SK-N-SH (cell line): ENCODE measurements around the gene IL17RB. TPM values are rescaled to one million over a fixed set of nuclear protein-coding genes. Genes with fewer than 3 reads are reported as not detected.

Experiments used
- CTCF ChIA-PET: fragments of 300-600, 350-600 bp; formaldehyde crosslinking; extraction: SDS; loops from one replicate; lab custom pipeline; 2021; lab: Yijun Ruan, JAX
- POLR2A ChIA-PET: fragments of 350-600 bp; sonication (Branson Sonifier 250); formaldehyde crosslinking; extraction: SDS; loops from one replicate; lab custom pipeline; 2020; ENCODE audit warnings: antibody characterized with exemption, inconsistent platforms; lab: Yijun Ruan, JAX
- DNase-seq: peaks from one replicate; pipeline ENCODE4 v3.0.0; 2012
- H2AFZ ChIP-seq: fragments of 200-600 bp; sonication (generic); 2 replicates; pipeline ENCODE4 v1.8.1; 2016; ENCODE audit warnings: antibody characterized with exemption, mild to moderate bottlenecking, low read depth
- H3F3A ChIP-seq: fragments of 200-600 bp; sonication (generic); replicated peaks from 2 replicates; pipeline ENCODE3; 2016; ENCODE audit warnings: antibody characterized with exemption, mild to moderate bottlenecking; ENCODE audit not compliant: insufficient read depth
- H3K27ac ChIP-seq, 2 experiments: fragments of 200-500 bp in 1 of 2; fragments of 200-600 bp in 1 of 2; sonication (Bioruptor generic) in 1 of 2; sonication (generic), shearing (Covaris generic) in 1 of 2; 2 replicates each; pipeline versions ENCODE4 v1.5.1 to v1.6.1; 2014 to 2016; ENCODE audit warnings: low read depth in 2 of 2, inconsistent platforms in 1 of 2, low read length in 1 of 2, mild to moderate bottlenecking in 1 of 2, mixed read lengths in 1 of 2
- H3K27me3 ChIP-seq: fragments of 200-600 bp; sonication (generic), shearing (Covaris generic); 2 replicates; pipeline ENCODE4 v1.6.1; 2016; ENCODE audit warnings: mixed run types; ENCODE audit not compliant: insufficient read depth
- H3K36me3 ChIP-seq, 2 experiments: fragments of 200-500 bp in 1 of 2; fragments of 200-600 bp in 1 of 2; sonication (Bioruptor generic) in 1 of 2; sonication (generic) in 1 of 2; replicated peaks in 1 of 2; 2 replicates each; pipeline versions ENCODE3 to v1.5.1; 2014 to 2016; ENCODE audit warnings: low read length in 1 of 2, mild to moderate bottlenecking in 1 of 2; ENCODE audit not compliant: insufficient read depth in 2 of 2, control insufficient read depth in 1 of 2
- H3K4me1 ChIP-seq, 2 experiments: fragments of 200-500 bp in 1 of 2; fragments of 200-600 bp in 1 of 2; sonication (Bioruptor generic) in 1 of 2; sonication (generic), shearing (Covaris generic) in 1 of 2; 2 replicates each; pipeline versions ENCODE4 v1.5.1 to v1.6.1; 2014 to 2016; ENCODE audit warnings: low read depth in 1 of 2, low read length in 1 of 2, mixed run types in 1 of 2; ENCODE audit not compliant: insufficient read depth in 2 of 2, control insufficient read depth in 1 of 2
- H3K4me2 ChIP-seq: fragments of 200-600 bp; sonication (generic), shearing (Covaris generic); 2 replicates; pipeline ENCODE4 v1.6.1; 2017; ENCODE audit warnings: mixed run types
- H3K4me3 ChIP-seq, 2 experiments: fragments of 200-500 bp in 1 of 2; fragments of 200-600 bp in 1 of 2; sonication (Bioruptor generic) in 1 of 2; sonication (generic), shearing (Covaris generic) in 1 of 2; 2 replicates each; pipeline versions ENCODE4 v1.5.1 to v1.8.1; 2014 to 2016; ENCODE audit warnings: low read depth in 2 of 2, inconsistent platforms in 1 of 2, low read length in 1 of 2, mild to moderate bottlenecking in 1 of 2, mixed read lengths in 1 of 2, moderate library complexity in 1 of 2
- H3K79me2 ChIP-seq: fragments of 200-600 bp; sonication (generic); 2 replicates; pipeline ENCODE4 v1.8.1; 2017; ENCODE audit warnings: mild to moderate bottlenecking; ENCODE audit not compliant: insufficient read depth
- H3K9ac ChIP-seq: fragments of 200-600 bp; sonication (generic); 2 replicates; pipeline ENCODE4 v1.6.1; 2017; ENCODE audit warnings: mixed run types
- H3K9me2 ChIP-seq: fragments of 200-600 bp; sonication (generic); 2 replicates; pipeline ENCODE4 v1.6.1; 2017; ENCODE audit warnings: mixed run types
- H3K9me3 ChIP-seq: fragments of 200-600 bp; sonication (generic); 2 replicates; pipeline ENCODE4 v1.6.1; 2017; ENCODE audit warnings: mixed run types, mild to moderate bottlenecking, moderate library complexity
- H4K20me1 ChIP-seq: fragments of 200-600 bp; sonication (generic); 2 replicates; pipeline ENCODE4 v1.6.1; 2017; ENCODE audit warnings: mild to moderate bottlenecking, mixed run types; ENCODE audit not compliant: insufficient read depth
- CHD2 ChIP-seq: fragments of 150-350 bp; IDR thresholded peaks from 2 replicates; pipeline ENCODE4 v1.6.1; 2018; ENCODE audit warnings: low read length; ENCODE audit not compliant: partially characterized antibody
- ELF1 ChIP-seq: IDR thresholded peaks from 2 replicates; pipeline ENCODE4 v1.4.0; 2012
- FOSL2 ChIP-seq: IDR thresholded peaks from 2 replicates; pipeline ENCODE4 v1.4.0; 2012; ENCODE audit warnings: low read depth, mild to moderate bottlenecking, moderate library complexity, borderline replicate concordance
- FOXJ3 ChIP-seq: sonication (generic); formaldehyde crosslinking; IDR thresholded peaks from 2 replicates; pipeline ENCODE4 v1.5.1; 2020; ENCODE audit warnings: mild to moderate bottlenecking, missing genetic modification reagents
- GABPA ChIP-seq: IDR thresholded peaks from 2 replicates; pipeline ENCODE4 v1.4.0; 2012; ENCODE audit warnings: low read depth, mild to moderate bottlenecking
- GATA2 ChIP-seq: sonication (generic); formaldehyde crosslinking; IDR thresholded peaks from 2 replicates; pipeline ENCODE4 v1.5.0; 2020; ENCODE audit warnings: mild to moderate bottlenecking, missing genetic modification reagents
- IRF3 ChIP-seq: fragments of 150-350 bp; IDR thresholded peaks from 2 replicates; pipeline ENCODE4 v1.6.1; 2016; ENCODE audit warnings: mild to moderate bottlenecking, low read depth, low read length
- MEF2A ChIP-seq: IDR thresholded peaks from 2 replicates; pipeline ENCODE4 v1.4.0; 2012; ENCODE audit warnings: low read depth, borderline replicate concordance
- NFIC ChIP-seq: IDR thresholded peaks from 2 replicates; pipeline ENCODE4 v1.4.0; 2012; ENCODE audit warnings: borderline replicate concordance
- NRF1 ChIP-seq: IDR thresholded peaks from 2 replicates; pipeline ENCODE4 v1.6.1; 2012; ENCODE audit warnings: low read depth, mild to moderate bottlenecking, low read length
- POLR2AphosphoS5 ChIP-seq: IDR thresholded peaks from 2 replicates; pipeline ENCODE4 v1.6.1; 2012; ENCODE audit warnings: low read depth, low read length
- RAD21 ChIP-seq: IDR thresholded peaks from 2 replicates; pipeline ENCODE4 v1.6.1; 2012; ENCODE audit warnings: mild to moderate bottlenecking, low read length
- REST ChIP-seq: IDR thresholded peaks from 2 replicates; pipeline ENCODE4 v1.6.1; 2012; ENCODE audit warnings: mild to moderate bottlenecking, low read depth, low read length, moderate library complexity
- RFX5 ChIP-seq: IDR thresholded peaks from 2 replicates; pipeline ENCODE4 v1.6.1; 2012; ENCODE audit warnings: mild to moderate bottlenecking, improper control_type of control experiment, low read length
- SMC3 ChIP-seq: IDR thresholded peaks from 2 replicates; pipeline ENCODE4 v1.6.1; 2012; ENCODE audit warnings: low read depth, low read length, improper control_type of control experiment
- USF1 ChIP-seq: IDR thresholded peaks from 2 replicates; pipeline ENCODE4 v1.4.0; 2012; ENCODE audit warnings: low read depth, borderline replicate concordance
- YY1 ChIP-seq: IDR thresholded peaks from 2 replicates; pipeline ENCODE4 v1.4.0; 2012; ENCODE audit warnings: low read depth, mild to moderate bottlenecking
- ZBTB33 ChIP-seq: IDR thresholded peaks from 2 replicates; pipeline ENCODE4 v1.4.0; 2012; ENCODE audit warnings: low read depth, borderline replicate concordance
- WGBS: methylation state at CpG from one replicate; pipeline ENCODE4 v1.1.6; 2017; ENCODE audit warnings: low lambda C conversion rate; 5-methylcytosine and 5-hydroxymethylcytosine counted together
- polyA plus RNA-seq, 3 experiments: library from polyadenylated mRNA; depleted of rRNA; stranded (reverse); fragments of >200 nt; gene quantifications; 2 replicates each; pipeline ENCODE4 v1.2.3, GENCODE V29; 2012

Gene IL17RB
- polyA plus RNA-seq, 1 of the 3 experiments (the other 2 are of a cell fraction), result 0.10 TPM

GRCh38 chr3:53884623-53885022 is 38.3 kb downstream of the IL17RB start (continued):
- TF ChIP-seq YY1 (no peak), FOXJ3 (CRISPR knock-in tag) (no peak), POLR2AphosphoS5 (no peak), ELF1 (no peak), FOSL2 (no peak), SMC3 (no peak), RFX5 (no peak)

- TF ChIP-seq YY1 (no peak), USF1 (no peak), CHD2 (no peak), RAD21 (no peak), ELF1 (no peak)
- no peaks in the 10 kb centered on the region for H3F3A ChIP-seq
- no peak overlapping the region for H3K4me2 ChIP-seq
- no peak overlapping the region for H2AFZ ChIP-seq
- no peaks in the 10 kb centered on the region for H3K27me3 ChIP-seq
- ChIA-PET POLR2A (no interaction called here), CTCF (no interaction called here)
- H3K79me2 ChIP-seq, result peaks cover 49% of the 10 kb centered on the region
- WGBS, result 93% methylated on average over 3 of the region's 3 CpGs
- no peak overlapping the region for H3K27ac ChIP-seq
- DNase-seq, result no peak
- peaks cover 4 to 16% of the 10 kb centered on the region in 2 experiments; a peak in 2 of 4 replicates for H3K4me1 ChIP-seq
- H3K9ac ChIP-seq, result no peak overlapping the region
- no peak overlapping the region for H3K4me3 ChIP-seq
- no peaks in the 10 kb centered on the region for H4K20me1 ChIP-seq
- no peaks in the 10 kb centered on the region for H3K9me2 ChIP-seq
- peaks cover 29 to 34% of the 10 kb centered on the region in 2 experiments for H3K36me3 ChIP-seq
- H3K9me3 ChIP-seq, result no peaks in the 10 kb centered on the region
Measured at GRCh38 chr3:53885239-53885638, 38.9 kb downstream of the IL17RB start.

- Histone ChIP-seq H3K27ac (no peak overlapping the region), H3K27me3 (no peaks in the 10 kb centered on the region), H3F3A (peaks cover 5% of the 10 kb centered on the region), H3K9me3 (no peaks in the 10 kb centered on the region), H3K4me2 (no peak overlapping the region), H3K79me2 (peaks cover 47% of the 10 kb centered on the region), H3K9me2 (no peaks in the 10 kb centered on the region), H4K20me1 (no peaks in the 10 kb centered on the region), H3K4me3 (no peak overlapping the region), H3K4me1 (peaks cover 0 to 13% of the 10 kb centered on the region in 2 experiments; a peak in 2 of 4 replicates), H3K9ac (no peak overlapping the region), H3K36me3 (peaks cover 29 to 34% of the 10 kb centered on the region in 2 experiments), H2AFZ (no peak overlapping the region)
- ChIA-PET POLR2A (no interaction called here), CTCF (no interaction called here)
- TF ChIP-seq REST (no peak), NFIC (no peak), MEF2A (no peak), IRF3 (no peak), YY1 (no peak), GATA2 (no peak), ZBTB33 (no peak), GABPA (no peak), NRF1 (no peak)
- no peak for DNase-seq
Measured at GRCh38 chr3:53887446-53887845, 41.1 kb downstream of the IL17RB start.
